HepG2 (cell line): Measurements from ENCODE around the gene WIPF2. TPM values are rescaled to one million over a fixed set of nuclear protein-coding genes. Genes with fewer than 3 reads are reported as not detected.

Experiments
- ARID3A ChIP-seq: IDR thresholded peaks from 2 replicates; pipeline ENCODE4 v1.6.1; 2012; ENCODE audit warnings: low read depth, low read length, improper control_type of control experiment
- ATF2 ChIP-seq: sonication (generic); formaldehyde crosslinking; IDR thresholded peaks from 2 replicates; pipeline ENCODE4 v1.4.0; 2020; ENCODE audit warnings: missing genetic modification reagents
- DNMT1 ChIP-seq: sonication (generic); formaldehyde crosslinking; IDR thresholded peaks from 2 replicates; pipeline ENCODE4 v1.5.1; 2020; ENCODE audit warnings: mild to moderate bottlenecking, missing genetic modification reagents
- HDAC2 ChIP-seq: sonication (generic); formaldehyde crosslinking; IDR thresholded peaks from 2 replicates; pipeline ENCODE4 v1.4.0; 2020; ENCODE audit warnings: missing genetic modification reagents
- HNRNPLL ChIP-seq: fragments of 200-400 bp; formaldehyde crosslinking; IDR thresholded peaks from 2 replicates; pipeline ENCODE4 v1.6.1; 2017; ENCODE audit warnings: mild to moderate bottlenecking, low read depth, low read length; ENCODE audit not compliant: poor library complexity, severe bottlenecking
- JUNB ChIP-seq: sonication (generic); formaldehyde crosslinking; IDR thresholded peaks from 2 replicates; pipeline ENCODE4 v1.8.0; 2022; ENCODE audit warnings: missing genetic modification reagents, mild to moderate bottlenecking, borderline replicate concordance
- LBX2 ChIP-seq: sonication (generic); formaldehyde crosslinking; IDR thresholded peaks from 2 replicates; pipeline ENCODE4 v1.5.0; 2020; ENCODE audit warnings: missing genetic modification reagents, mild to moderate bottlenecking, borderline replicate concordance
- MTA3 ChIP-seq: sonication (generic); formaldehyde crosslinking; IDR thresholded peaks from 2 replicates; pipeline ENCODE4 v1.4.0; 2020; ENCODE audit warnings: missing genetic modification reagents
- NFE2L1 ChIP-seq: sonication (generic); formaldehyde crosslinking; IDR thresholded peaks from 2 replicates; pipeline ENCODE4 v1.4.0; 2020; ENCODE audit warnings: missing genetic modification reagents, mild to moderate bottlenecking, borderline replicate concordance
- RNF219 ChIP-seq: sonication (generic); formaldehyde crosslinking; IDR thresholded peaks from 2 replicates; pipeline ENCODE4 v1.5.0; 2020; ENCODE audit warnings: mild to moderate bottlenecking, missing genetic modification reagents
- ZBTB33 ChIP-seq: sonication (generic); formaldehyde crosslinking; IDR thresholded peaks from 2 replicates; pipeline ENCODE4 v1.4.0; 2020; ENCODE audit warnings: missing genetic modification reagents
- ZBTB37 ChIP-seq: sonication (generic); formaldehyde crosslinking; IDR thresholded peaks from 2 replicates; pipeline ENCODE4 v1.4.0; 2020; ENCODE audit warnings: mild to moderate bottlenecking, missing genetic modification reagents
- ZNF10 ChIP-seq: sonication (generic); formaldehyde crosslinking; IDR thresholded peaks from 2 replicates; pipeline ENCODE4 v1.4.0; 2020; ENCODE audit warnings: mild to moderate bottlenecking, low read depth, missing genetic modification reagents, borderline replicate concordance
- ZNF20 ChIP-seq: sonication (generic); formaldehyde crosslinking; IDR thresholded peaks from 2 replicates; pipeline ENCODE4 v1.4.0; 2020; ENCODE audit warnings: mild to moderate bottlenecking, moderate library complexity, missing genetic modification reagents
- ZNF224 ChIP-seq: sonication (generic); formaldehyde crosslinking; IDR thresholded peaks from 2 replicates; pipeline ENCODE4 v1.5.0; 2020; ENCODE audit warnings: mild to moderate bottlenecking, missing genetic modification reagents
- ZNF232 ChIP-seq: sonication (generic); formaldehyde crosslinking; IDR thresholded peaks from 2 replicates; pipeline ENCODE4 v1.4.0; 2020; ENCODE audit warnings: missing genetic modification reagents, borderline replicate concordance
- ZNF34 ChIP-seq: sonication (generic); formaldehyde crosslinking; IDR thresholded peaks from 2 replicates; pipeline ENCODE4 v1.4.0; 2020; ENCODE audit warnings: mild to moderate bottlenecking, missing genetic modification reagents, borderline replicate concordance
- ZNF747 ChIP-seq: sonication (generic); formaldehyde crosslinking; IDR thresholded peaks from 2 replicates; pipeline ENCODE4 v1.8.1; 2023; ENCODE audit warnings: missing genetic modification reagents, mild to moderate bottlenecking, borderline replicate concordance
- ZNF891 ChIP-seq: sonication (generic); formaldehyde crosslinking; IDR thresholded peaks from 2 replicates; pipeline ENCODE4 v1.5.0; 2020; ENCODE audit warnings: mild to moderate bottlenecking, missing genetic modification reagents
- polyA plus RNA-seq, 8 experiments: library from polyadenylated mRNA; depleted of rRNA in 3 of 8; stranded (reverse) in 7 of 8; unstranded in 1 of 8; fragments of >200 nt; fragmentation: Illumina TruSeq in 4 of 8; extraction: Trizol in 4 of 8; gene quantifications; 2 replicates each; pipeline versions ENCODE4 v1.2.1 to v1.2.3, GENCODE V29; 2011 to 2016; ENCODE audit warnings: low read depth in 4 of 8, missing spikeins in 1 of 8, mixed read lengths in 1 of 8; ENCODE audit not compliant: insufficient read depth in 1 of 8
- total RNA-seq, 5 experiments: library from RNA; depleted of rRNA; stranded (reverse); fragments of >200 nt; fragmentation: Illumina TruSeq; extraction: Trizol; gene quantifications; 2 replicates each; pipeline ENCODE4 v1.2.3, GENCODE V29; 2016; ENCODE audit warnings: low read depth in 1 of 5

WIPF2 gene
- total and polyA plus RNA-seq, 2 of the 13 experiments (the other 11 are each of a cell fraction or from before 2014, with no cell fraction given) = 7.2 to 10.8 TPM

- no peak for TF ChIP-seq ZNF224 (CRISPR knock-in tag)
- TF ChIP-seq ZBTB37 = no peak
- no peak for TF ChIP-seq ZNF891 (CRISPR knock-in tag)
- TF ChIP-seq HNRNPLL = no peak
- TF ChIP-seq ATF2 (CRISPR knock-in tag) = peak; percentile 43; the same call in 1 of the 2 replicates
- no peak for TF ChIP-seq ZNF20 (CRISPR knock-in tag)
- TF ChIP-seq ZNF232 = 0 out of 2 replicates have a peak, but pooled peaks have one; percentile 51
- TF ChIP-seq LBX2 (CRISPR knock-in tag) = no peak
- TF ChIP-seq ZNF747 (CRISPR knock-in tag) = no peak
- no peak for TF ChIP-seq ZBTB33 (CRISPR knock-in tag)
- TF ChIP-seq JUNB (CRISPR knock-in tag) = no peak
- peak; percentile 48; the same call in 1 of the 2 replicates for TF ChIP-seq RNF219 (CRISPR knock-in tag)
- TF ChIP-seq NFE2L1 (CRISPR knock-in tag) = no peak
- TF ChIP-seq ARID3A = peak; percentile 77
- TF ChIP-seq HDAC2 (CRISPR knock-in tag) = peak; percentile 75
- TF ChIP-seq ZNF10 (CRISPR knock-in tag) = no peak
- TF ChIP-seq MTA3 (CRISPR knock-in tag) = no peak
- no peak for TF ChIP-seq DNMT1
- TF ChIP-seq ZNF34 (CRISPR knock-in tag) = no peak
These were observed 45.9 kb upstream of the WIPF2 start (continued) for GRCh38 chr17:40173091-40173777.
